Common myeloid progenitor, CD34-positive (primary cell): Measurements from ENCODE around the gene PIH1D2.

ENCODE experiments used
- CTCF ChIA-PET: fragments of 350-600 bp; sonication (Branson Sonifier 250); formaldehyde crosslinking; loops from one replicate; lab custom pipeline; 2021; ENCODE audit warnings: antibody characterized with exemption; lab: Charles Lee
- POLR2A ChIA-PET: fragments of 350-600 bp; sonication (Branson Sonifier 250); formaldehyde crosslinking; loops from one replicate; lab custom pipeline; 2021; ENCODE audit warnings: antibody characterized with exemption; lab: Charles Lee
- DNase-seq, 3 donors: peaks; one replicate each; pipeline versions ENCODE4 v3.0.0 to v3.0.0-alpha.2; 2013
- H3K27ac ChIP-seq, 2 experiments: 1 replicate in 1 of 2; 2 replicates in 1 of 2; pipeline ENCODE4 v1.7.0; 2013; ENCODE audit warnings: inconsistent platforms in 2 of 2, low read length in 2 of 2, mild to moderate bottlenecking in 2 of 2, low read depth in 1 of 2, moderate library complexity in 1 of 2; ENCODE audit not compliant: severe bottlenecking in 2 of 2, insufficient read depth in 1 of 2, poor library complexity in 1 of 2
- H3K27me3 ChIP-seq, 5 experiments: replicated peaks in 2 of 5; 1 replicate in 3 of 5; 2 replicates in 2 of 5; pipeline versions ENCODE4 v1.6.1 to v1.7.0; 2013; ENCODE audit warnings: low read length in 4 of 5, mild to moderate bottlenecking in 2 of 5, moderate library complexity in 2 of 5, inconsistent platforms in 1 of 5; ENCODE audit not compliant: insufficient read depth in 5 of 5, control insufficient read depth in 4 of 5
- H3K36me3 ChIP-seq, 4 experiments: 1 replicate in 2 of 4; 2 replicates in 2 of 4; pipeline versions ENCODE4 v1.6.1 to v1.7.0; 2013; ENCODE audit warnings: low read length in 3 of 4, control low read depth in 1 of 4, mild to moderate bottlenecking in 1 of 4; ENCODE audit not compliant: control insufficient read depth in 4 of 4, insufficient read depth in 4 of 4
- H3K4me1 ChIP-seq, 4 experiments: 1 replicate in 3 of 4; 2 replicates in 1 of 4; pipeline versions ENCODE4 v1.6.1 to v1.7.1; 2013; ENCODE audit warnings: low read length in 3 of 4, mild to moderate bottlenecking in 3 of 4, control low read depth in 1 of 4, inconsistent platforms in 1 of 4, moderate library complexity in 1 of 4; ENCODE audit not compliant: control insufficient read depth in 4 of 4, insufficient read depth in 4 of 4; ENCODE audit errors: control extremely low read depth in 1 of 4
- H3K4me3 ChIP-seq, 7 experiments: 1 replicate in 4 of 7; 2 replicates in 3 of 7; pipeline versions ENCODE4 v1.5.1 to v1.7.0; 2013; ENCODE audit warnings: mild to moderate bottlenecking in 7 of 7, low read length in 6 of 7, moderate library complexity in 6 of 7, inconsistent platforms in 2 of 7, low read depth in 2 of 7, control low read depth in 1 of 7; ENCODE audit not compliant: insufficient read depth in 4 of 7, control insufficient read depth in 1 of 7; ENCODE audit errors: extremely low read depth in 1 of 7
- H3K9me3 ChIP-seq, 5 experiments: 1 replicate in 4 of 5; 2 replicates in 1 of 5; pipeline versions ENCODE4 v1.6.1 to v1.7.1; 2013; ENCODE audit warnings: low read length in 4 of 5, mild to moderate bottlenecking in 2 of 5, inconsistent platforms in 1 of 5, low read depth in 1 of 5, moderate library complexity in 1 of 5; ENCODE audit not compliant: control insufficient read depth in 4 of 5, insufficient read depth in 2 of 5; ENCODE audit errors: control extremely low read depth in 1 of 5
- WGBS: methylation state at CpG from one replicate; pipeline ENCODE4 v1.1.5; 2013; ENCODE audit not compliant: insufficient coverage; 5-methylcytosine and 5-hydroxymethylcytosine counted together

Gene PIH1D2

DNA sequence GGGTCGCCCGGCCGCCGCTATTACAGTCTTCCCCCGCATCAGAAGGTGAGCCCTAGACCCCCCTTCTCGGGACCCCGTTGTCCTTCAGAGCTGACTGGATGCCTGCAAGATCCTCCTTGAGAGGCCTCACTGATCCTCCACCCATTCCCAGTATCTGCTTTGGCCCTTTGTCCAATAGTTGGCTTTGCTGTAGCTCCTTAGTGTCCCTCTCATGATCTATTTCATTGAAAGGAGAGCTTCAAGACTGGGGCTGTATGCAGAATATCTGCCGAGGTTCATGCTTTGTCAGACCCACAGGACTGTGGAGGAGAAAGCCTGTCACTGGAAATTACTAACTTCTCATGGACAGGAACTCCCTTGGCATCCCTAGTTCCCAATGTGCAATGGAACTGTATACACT is 48.1 kb downstream of the PIH1D2 start:
- Histone ChIP-seq H3K4me1 (peaks cover 4 to 22% (median 16%) of the 10 kb centered on the region in 4 experiments), H3K36me3 (peaks cover 2 to 26% (median 20%) of the 10 kb centered on the region in 4 experiments), H3K4me3 (peak overlapping the region; percentile 84 to 99 (median 95)), H3K27ac (peak overlapping the region; percentile 37 to 86), H3K9me3 (no peaks in the 10 kb centered on the region), H3K27me3 (no peaks in the 10 kb centered on the region)
- ChIA-PET POLR2A (no interaction called here), CTCF (interaction anchor here (0.6 kb wide), 1 partner anchor 38 kb away, joined by 3 read pairs; no protein-coding TSS in a partner anchor)
- 0% methylated on average over 8 of the region's 8 CpGs for WGBS
- DNase-seq, result peak in 1 of 3 donors; percentile 18

DNA sequence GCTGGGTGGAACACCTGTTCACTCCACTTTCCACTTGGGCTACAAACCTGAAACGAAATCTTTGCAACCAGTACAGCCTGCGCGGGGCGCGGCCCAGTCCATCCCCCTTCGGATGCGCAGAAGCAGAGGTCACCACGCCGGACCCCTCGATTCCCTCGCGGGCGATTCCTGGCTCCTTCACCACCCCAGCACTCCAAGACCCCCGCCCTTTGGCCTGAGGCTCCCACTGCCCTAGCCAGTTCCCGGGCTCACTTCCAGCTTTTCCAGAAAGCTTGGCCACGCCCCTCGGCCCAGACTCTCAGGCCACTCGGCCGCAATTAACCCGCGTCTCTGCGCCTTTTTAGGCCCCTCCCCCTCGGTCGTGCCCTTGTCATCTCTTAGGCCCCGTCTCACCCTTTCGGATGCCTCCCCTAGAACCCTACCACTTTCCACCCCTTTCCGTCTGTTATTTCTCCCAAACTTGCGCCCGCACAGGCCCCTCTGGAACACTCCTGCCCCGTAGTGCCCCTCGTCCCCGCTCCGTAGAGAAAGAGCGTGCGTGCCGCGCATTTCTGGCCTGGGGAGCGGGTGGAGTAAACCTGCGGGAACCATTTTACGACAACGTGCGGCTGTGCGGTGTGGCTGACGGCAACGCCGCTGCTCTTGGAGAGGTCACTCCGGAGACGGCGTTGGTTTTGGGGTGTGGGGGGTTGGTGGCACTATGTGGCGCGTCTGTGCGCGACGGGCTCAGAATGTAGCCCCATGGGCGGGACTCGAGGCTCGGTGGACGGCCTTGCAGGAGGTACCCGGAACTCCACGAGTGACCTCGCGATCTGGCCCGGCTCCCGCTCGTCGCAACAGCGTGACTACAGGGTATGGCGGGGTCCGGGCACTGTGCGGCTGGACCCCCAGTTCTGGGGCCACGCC is 48.8 kb downstream of the PIH1D2 start, which contains the start of gene DLAT:
DLAT (plus strand) TSS at position 636 of the 906 bp plus-strand sequence; CDS start at position 701, 65 bp downstream.
- H3K36me3 ChIP-seq, result peaks cover 0 to 21% (median 15%) of the 10 kb centered on the region in 4 experiments
- ChIA-PET POLR2A (no interaction called here), CTCF (no interaction called here)
- no peaks in the 10 kb centered on the region for H3K9me3 ChIP-seq
- DNase-seq, result peak; percentile 90 to 94 (median 92)
- H3K27ac ChIP-seq, result peak within 1 kb of the TSS; percentile 40 to 86
- no peaks in the 10 kb centered on the region for H3K27me3 ChIP-seq
- 0% methylated on average over 52 of the region's 71 CpGs for WGBS
- peak within 1 kb of the TSS; percentile 84 to 99 (median 95) for H3K4me3 ChIP-seq
- peaks cover 4 to 22% (median 16%) of the 10 kb centered on the region in 4 experiments for H3K4me1 ChIP-seq

DNA sequence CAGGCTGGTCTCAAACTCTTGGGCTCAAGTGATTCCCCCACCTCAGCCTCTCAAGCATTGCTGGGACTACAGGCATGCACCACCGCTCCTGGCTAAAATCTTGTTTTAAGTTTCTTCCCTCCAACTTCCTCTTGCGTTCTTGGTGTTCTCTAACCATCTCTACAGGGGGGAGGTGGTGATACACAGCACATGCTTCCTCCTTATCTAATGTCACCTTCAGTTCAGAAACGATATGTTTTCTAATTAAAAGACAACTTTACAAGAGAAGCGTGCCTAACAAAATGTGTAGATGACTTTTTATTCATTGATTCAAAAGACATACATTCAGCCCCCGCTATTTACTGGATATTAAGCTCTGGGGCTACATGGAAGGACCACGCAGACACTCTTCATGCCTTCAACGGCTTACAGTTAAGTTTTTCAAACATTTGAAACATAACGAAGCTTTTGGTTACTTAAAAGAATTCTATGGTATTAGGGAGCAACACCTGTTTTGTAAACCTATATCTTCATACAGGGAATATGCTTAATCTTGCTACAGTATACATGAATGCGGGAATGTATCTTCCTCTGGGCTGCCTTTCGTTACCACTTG is 49.5 kb downstream of the PIH1D2 start:
- H3K9me3 ChIP-seq, result no peaks in the 10 kb centered on the region
- DNase-seq, result peak; percentile 40 to 76 (median 64)
- CTCF ChIA-PET, result no interaction called here
- POLR2A ChIA-PET, result no interaction called here
- H3K36me3 ChIP-seq, result peaks cover 0 to 13% (median 8%) of the 10 kb centered on the region in 4 experiments
- 8% methylated on average over 6 of the region's 10 CpGs for WGBS
- peak overlapping the region; percentile 40 to 86 for H3K27ac ChIP-seq
- H3K27me3 ChIP-seq, result no peaks in the 10 kb centered on the region
- H3K4me1 ChIP-seq, result peaks cover 4 to 22% (median 16%) of the 10 kb centered on the region in 4 experiments
- H3K4me3 ChIP-seq, result peak overlapping the region; percentile 84 to 99 (median 95)

DNA sequence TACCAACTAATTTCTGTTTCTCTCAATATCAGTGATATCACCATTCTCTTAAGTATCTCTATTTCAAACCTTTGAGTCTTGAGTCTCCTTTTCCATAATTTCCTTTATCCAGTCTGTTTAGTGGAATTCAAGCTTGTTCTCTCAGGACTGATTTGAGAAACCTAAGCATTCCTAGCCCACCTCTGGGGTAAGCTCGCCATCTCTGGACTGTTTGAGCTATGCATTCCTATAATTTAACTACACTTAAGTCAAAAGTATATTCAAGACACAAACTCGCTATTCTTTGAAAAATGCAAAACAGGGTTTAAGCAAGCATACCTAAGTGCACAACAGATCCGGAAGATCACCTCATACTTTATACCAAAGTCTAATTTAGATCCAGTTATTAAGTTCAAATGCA is 50.7 kb downstream of the PIH1D2 start:
- CTCF ChIA-PET, result interaction anchor here (0.7 to 1.7 kb wide), 4 partner anchors 21 to 89 kb away, joined by 3 to 4 read pairs (median 4); no protein-coding TSS in a partner anchor

DNA sequence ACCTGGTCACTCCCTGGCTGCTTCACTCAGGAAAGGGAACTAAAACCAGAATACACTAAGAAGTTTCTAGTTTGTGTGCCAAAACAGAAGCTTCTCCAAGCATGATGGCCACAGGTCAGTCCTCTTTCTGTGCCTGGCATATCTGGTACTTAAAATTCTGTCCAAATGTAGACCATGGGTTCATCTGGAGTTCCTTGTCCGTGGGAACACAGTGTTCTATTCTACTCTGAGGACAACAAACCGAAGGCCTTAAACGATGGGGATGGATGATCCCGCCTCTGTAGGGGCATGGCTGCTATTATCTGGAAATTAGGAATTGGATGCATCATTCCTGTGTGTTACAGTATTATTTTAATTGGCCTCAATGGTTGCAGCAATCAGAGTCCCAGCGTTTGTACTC is 54.8 kb downstream of the PIH1D2 start:
- DNase-seq, result no peak
- H3K9me3 ChIP-seq, result no peaks in the 10 kb centered on the region
- H3K4me3 ChIP-seq, result no peak overlapping the region
- ChIA-PET POLR2A (no interaction called here), CTCF (interaction anchor here (1.3 kb wide), 1 partner anchor 16 kb away, joined by 4 read pairs; no protein-coding TSS in a partner anchor)
- H3K27ac ChIP-seq, result no peak overlapping the region
- peaks cover 0 to 10% (median 5%) of the 10 kb centered on the region in 4 experiments for H3K4me1 ChIP-seq
- WGBS, result 100% methylated on average over 5 of the region's 5 CpGs
- H3K27me3 ChIP-seq, result no peaks in the 10 kb centered on the region
- peaks cover 0 to 3% (median under 1%) of the 10 kb centered on the region in 4 experiments for H3K36me3 ChIP-seq

More for the DNA sequence above, 50.7 kb downstream of the PIH1D2 start:
- H3K36me3 ChIP-seq, result peaks cover 0 to 3% (median under 1%) of the 10 kb centered on the region in 4 experiments
- 88% methylated on average over 3 of the region's 3 CpGs for WGBS
- no peak overlapping the region for H3K27ac ChIP-seq
- H3K4me3 ChIP-seq, result no peak overlapping the region
- DNase-seq, result peak in 2 of 3 donors; percentile 18 to 22
- POLR2A ChIA-PET, result no interaction called here
- peaks cover 4 to 22% (median 16%) of the 10 kb centered on the region in 4 experiments for H3K4me1 ChIP-seq
- H3K27me3 ChIP-seq, result no peaks in the 10 kb centered on the region
- H3K9me3 ChIP-seq, result no peaks in the 10 kb centered on the region
